HG03439 (cell line): Measurements from ENCODE around the gene BTBD3.

Source experiments
- ATAC-seq: cut with Tn5 transposase; IDR thresholded peaks from one replicate; pipeline ENCODE4 v1.9.1; 2021; ENCODE audit warnings: mild to moderate bottlenecking, moderate library complexity; ENCODE audit not compliant: unreplicated experiment

Gene BTBD3

DNA sequence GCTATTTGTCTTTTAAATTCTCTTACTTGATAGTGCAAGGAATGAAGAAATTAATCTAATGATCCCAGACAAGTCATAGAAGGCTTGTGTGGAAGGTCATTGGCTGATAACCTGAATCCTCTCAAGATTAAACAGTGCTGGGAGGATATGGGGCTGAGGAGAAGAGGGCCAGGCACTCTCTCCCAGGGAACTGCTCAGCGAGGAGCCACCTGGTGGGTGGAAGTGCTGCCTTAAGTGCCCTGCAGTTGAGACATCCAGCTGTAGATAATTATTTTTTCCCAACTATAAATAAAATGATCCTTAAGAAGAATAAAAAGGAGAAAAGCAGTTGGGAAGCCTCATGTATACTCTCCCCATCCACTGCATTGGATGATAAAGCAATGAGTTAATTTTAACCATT is 47.9 kb downstream of the BTBD3 start:
- ATAC-seq = no peak

DNA sequence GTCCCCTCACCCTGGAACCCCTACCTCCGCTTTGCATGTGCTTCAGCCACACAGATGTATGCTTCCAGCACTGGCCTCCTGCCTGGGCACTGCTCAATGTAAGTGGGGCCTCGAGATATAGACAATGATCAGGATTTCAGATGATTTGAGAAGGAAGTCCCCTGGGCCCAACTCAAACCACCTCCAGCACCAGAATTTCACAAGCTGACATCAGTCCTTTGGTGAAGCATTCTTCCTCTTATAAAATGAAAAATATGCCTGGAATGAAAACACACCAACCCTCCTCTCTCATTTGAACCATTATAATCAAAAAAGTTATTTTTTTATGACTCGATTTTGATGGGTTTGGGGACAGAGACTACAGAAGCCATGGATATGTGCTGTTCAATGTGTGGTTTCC is 48.5 kb downstream of the BTBD3 start:
- ATAC-seq = no peak

- no peak for ATAC-seq
Measured at GRCh38 chr20:11970243-11970836, 52.6 kb downstream of the BTBD3 start.

DNA sequence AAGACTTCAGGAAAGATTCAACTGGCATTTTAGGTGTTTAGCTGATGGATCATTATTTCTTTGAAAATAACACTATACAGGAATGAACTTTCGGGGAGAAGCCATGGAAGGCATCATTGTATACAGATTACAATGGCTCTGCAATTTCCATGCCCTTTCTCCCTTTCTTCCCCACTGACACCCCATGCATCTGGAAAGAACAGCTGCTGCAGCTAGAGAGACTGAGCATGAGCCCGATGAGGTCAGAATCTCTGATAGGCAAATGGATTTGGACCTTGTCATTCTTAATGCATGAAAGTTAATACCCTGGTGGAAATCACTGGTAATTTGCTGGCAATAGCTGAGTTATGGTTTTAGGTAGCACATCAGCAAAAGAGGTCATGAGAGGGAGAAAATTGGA is 54.8 kb downstream of the BTBD3 start:
- no peak for ATAC-seq
